Activated B cell treated with CpG ODN at 0.5 μM for 24 hours (primary cell): ENCODE measurements around the gene CDH2. TPM values are rescaled to one million over a fixed set of nuclear protein-coding genes. Genes with fewer than 3 reads are reported as not detected.

Experiments used
- ATAC-seq: fragments of 200-7000 bp; cut with Tn5 transposase; one replicate; pipeline ENCODE4 v1.10.0; 2021; ENCODE audit warnings: low read depth, mild to moderate bottlenecking, moderate library complexity
- CTCF ChIA-PET: fragments of 350-600 bp; sonication (Branson Sonifier 250); formaldehyde crosslinking; loops from one replicate; lab custom pipeline; 2021; ENCODE audit warnings: antibody characterized with exemption; lab: Charles Lee
- POLR2A ChIA-PET: fragments of 350-600 bp; sonication (Branson Sonifier 250); formaldehyde crosslinking; loops from one replicate; lab custom pipeline; 2021; ENCODE audit warnings: antibody characterized with exemption; lab: Charles Lee
- DNase-seq: peaks from one replicate; pipeline ENCODE4 v3.0.0; 2022
- H3K27ac Mint-ChIP-seq: one replicate; pipeline ENCODE4 v1.8.0; 2020; ENCODE audit warnings: mixed read lengths
- H3K27me3 Mint-ChIP-seq: one replicate; pipeline ENCODE4 v1.8.0; 2021; ENCODE audit warnings: mixed read lengths
- H3K36me3 Mint-ChIP-seq: one replicate; pipeline ENCODE4 v1.8.0; 2021; ENCODE audit warnings: low read depth, mixed read lengths
- H3K4me1 Mint-ChIP-seq: one replicate; pipeline ENCODE4 v1.8.0; 2021; ENCODE audit warnings: mixed read lengths
- H3K4me3 Mint-ChIP-seq: one replicate; pipeline ENCODE4 v1.8.0; 2020; ENCODE audit warnings: mild to moderate bottlenecking, mixed read lengths
- H3K9me3 Mint-ChIP-seq: one replicate; pipeline ENCODE4 v1.8.0; 2020; ENCODE audit warnings: mixed read lengths
- intact Hi-C: fragments of 100-400 bp; cut with micrococcal nuclease; formaldehyde crosslinking; loops from one replicate; pipeline ENCODE4 v1.15.1; 2024
- total RNA-seq: library from RNA; stranded (reverse); gene quantifications from 2 replicates; pipeline ENCODE4 v1.2.3, GENCODE V29; 2022
- TF ChIP-seq, protein P1 (sequence below): fragments of 200-600 bp; IDR thresholded peaks from one replicate; pipeline ENCODE4 v1.8.0; 2022; ENCODE audit warnings: antibody characterized with exemption, mild to moderate bottlenecking

Gene CDH2
- total RNA-seq, 1 donor from 2014 or later = not detected

GRCh38 chr18:28050545-28050944 lies 126.4 kb downstream of the CDH2 start:
- intact Hi-C loops = no loop called here
- ChIA-PET CTCF (no interaction called here), POLR2A (no interaction called here)
- ATAC-seq = no peak
- Mint-ChIP-seq H3K27me3 (no peaks in the 10 kb centered on the region), H3K4me1 (no peaks in the 10 kb centered on the region), H3K36me3 (no peaks in the 10 kb centered on the region), H3K4me3 (no peak overlapping the region), H3K9me3 (no peaks in the 10 kb centered on the region), H3K27ac (no peak overlapping the region)
- no peak for DNase-seq
- TF ChIP-seq, protein P1, sequence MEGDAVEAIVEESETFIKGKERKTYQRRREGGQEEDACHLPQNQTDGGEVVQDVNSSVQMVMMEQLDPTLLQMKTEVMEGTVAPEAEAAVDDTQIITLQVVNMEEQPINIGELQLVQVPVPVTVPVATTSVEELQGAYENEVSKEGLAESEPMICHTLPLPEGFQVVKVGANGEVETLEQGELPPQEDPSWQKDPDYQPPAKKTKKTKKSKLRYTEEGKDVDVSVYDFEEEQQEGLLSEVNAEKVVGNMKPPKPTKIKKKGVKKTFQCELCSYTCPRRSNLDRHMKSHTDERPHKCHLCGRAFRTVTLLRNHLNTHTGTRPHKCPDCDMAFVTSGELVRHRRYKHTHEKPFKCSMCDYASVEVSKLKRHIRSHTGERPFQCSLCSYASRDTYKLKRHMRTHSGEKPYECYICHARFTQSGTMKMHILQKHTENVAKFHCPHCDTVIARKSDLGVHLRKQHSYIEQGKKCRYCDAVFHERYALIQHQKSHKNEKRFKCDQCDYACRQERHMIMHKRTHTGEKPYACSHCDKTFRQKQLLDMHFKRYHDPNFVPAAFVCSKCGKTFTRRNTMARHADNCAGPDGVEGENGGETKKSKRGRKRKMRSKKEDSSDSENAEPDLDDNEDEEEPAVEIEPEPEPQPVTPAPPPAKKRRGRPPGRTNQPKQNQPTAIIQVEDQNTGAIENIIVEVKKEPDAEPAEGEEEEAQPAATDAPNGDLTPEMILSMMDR = no peak

DNA sequence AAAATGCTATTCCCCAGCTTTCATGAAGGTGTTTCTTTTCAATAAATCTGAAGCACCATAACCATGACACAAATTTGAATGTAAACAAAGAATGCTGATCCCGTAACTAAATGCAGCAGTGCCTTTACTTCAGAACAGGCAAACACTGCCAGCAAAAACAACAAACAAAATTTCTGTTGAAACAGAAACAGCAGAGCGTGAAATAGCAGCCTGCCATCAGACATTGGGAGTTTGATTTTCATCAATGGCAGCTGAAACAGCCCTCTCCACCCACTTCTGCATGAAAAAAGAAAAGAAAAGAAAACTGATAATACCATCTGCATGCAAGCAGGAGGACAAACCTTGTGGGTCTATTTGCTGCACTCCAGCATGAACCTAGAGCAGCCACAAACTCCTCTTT lies 128.3 kb downstream of the CDH2 start:
- TF ChIP-seq, protein P1 = no peak
- ChIA-PET POLR2A (no interaction called here), CTCF (no interaction called here)
- ATAC-seq (no peak), DNase-seq (no peak)
- H3K9me3 Mint-ChIP-seq = no peaks in the 10 kb centered on the region
- no peaks in the 10 kb centered on the region for H3K27me3 Mint-ChIP-seq
- no peaks in the 10 kb centered on the region for H3K36me3 Mint-ChIP-seq
- no peak overlapping the region for H3K27ac Mint-ChIP-seq
- intact Hi-C loops = no loop called here
- no peaks in the 10 kb centered on the region for H3K4me1 Mint-ChIP-seq
- no peak overlapping the region for H3K4me3 Mint-ChIP-seq

DNA sequence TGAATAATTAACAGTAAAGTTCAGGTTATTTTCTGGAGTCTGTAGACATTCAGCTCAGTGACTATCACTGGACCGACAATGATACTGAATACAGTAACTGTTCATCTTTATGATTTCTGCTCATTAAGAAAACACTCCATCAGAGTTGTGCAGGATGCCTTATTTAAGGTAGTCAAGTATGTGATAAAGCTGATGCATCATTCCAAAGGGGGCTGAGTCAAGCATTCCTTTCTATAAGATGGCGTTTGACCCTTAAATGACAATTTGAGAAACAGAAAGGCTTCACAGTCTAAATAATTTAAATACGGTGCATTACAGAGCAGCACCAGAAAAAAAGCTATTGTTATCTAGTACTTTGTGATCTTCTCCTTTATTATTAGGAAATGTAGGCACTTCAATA lies 131.1 kb downstream of the CDH2 start:
- CTCF ChIA-PET = no interaction called here
- ATAC-seq = no peak
- no peak for DNase-seq

DNA sequence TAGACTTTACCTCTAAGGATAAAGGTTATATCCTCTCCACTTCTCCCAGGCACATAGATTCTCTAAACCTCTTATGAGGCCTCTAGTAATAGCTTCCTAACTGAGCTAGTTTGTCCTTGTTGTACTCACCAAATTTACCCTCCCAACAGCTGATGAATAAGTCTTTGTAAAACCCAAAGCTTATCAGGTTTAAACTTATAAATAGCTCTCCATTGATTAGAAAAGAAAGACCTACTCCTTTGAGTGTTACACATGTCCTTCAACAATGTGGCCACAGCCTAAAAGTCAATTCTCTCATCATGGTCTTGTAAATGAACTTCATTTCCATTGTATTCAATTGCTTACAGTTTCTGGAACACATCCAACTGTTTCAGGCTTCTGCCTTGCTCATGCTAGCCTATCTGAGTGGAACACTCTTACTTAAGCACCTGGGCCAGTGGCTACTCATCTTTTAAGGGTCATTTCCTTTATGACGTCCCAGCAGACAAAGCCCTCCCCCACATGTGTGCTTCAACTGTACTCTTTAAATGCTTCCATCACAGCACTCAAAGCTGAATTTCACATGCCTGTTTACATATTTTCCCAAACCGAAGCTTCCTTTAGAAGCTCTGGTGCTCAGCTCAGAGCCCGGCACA lies 131.6 kb downstream of the CDH2 start:
- ChIA-PET CTCF (no interaction called here), POLR2A (no interaction called here)
- DNase-seq (no peak), ATAC-seq (no peak)
- Mint-ChIP-seq H3K4me3 (no peak overlapping the region), H3K9me3 (no peaks in the 10 kb centered on the region), H3K36me3 (no peaks in the 10 kb centered on the region), H3K27me3 (no peaks in the 10 kb centered on the region), H3K4me1 (no peaks in the 10 kb centered on the region), H3K27ac (no peak overlapping the region)
- TF ChIP-seq, protein P1 = no peak
- intact Hi-C loops = no loop called here

More for the DNA sequence above, 131.1 kb downstream of the CDH2 start:
- TF ChIP-seq, protein P1 = no peak
- no peaks in the 10 kb centered on the region for H3K27me3 Mint-ChIP-seq
- H3K9me3 Mint-ChIP-seq = no peaks in the 10 kb centered on the region
- H3K4me1 Mint-ChIP-seq = no peaks in the 10 kb centered on the region
- no peaks in the 10 kb centered on the region for H3K36me3 Mint-ChIP-seq
- intact Hi-C loops = no loop called here
- H3K27ac Mint-ChIP-seq = no peak overlapping the region
- POLR2A ChIA-PET = no interaction called here
- H3K4me3 Mint-ChIP-seq = no peak overlapping the region

GRCh38 chr18:28044036-28044435 lies 132.9 kb downstream of the CDH2 start:
- POLR2A ChIA-PET = no interaction called here
- Mint-ChIP-seq H3K36me3 (no peaks in the 10 kb centered on the region), H3K4me3 (no peak overlapping the region), H3K27me3 (no peaks in the 10 kb centered on the region), H3K27ac (no peak overlapping the region), H3K9me3 (no peaks in the 10 kb centered on the region), H3K4me1 (no peaks in the 10 kb centered on the region)
- TF ChIP-seq, protein P1 = no peak
- intact Hi-C loops = no loop called here
- CTCF ChIA-PET = no interaction called here
- DNase-seq (no peak), ATAC-seq (no peak)
